Measurements from ENCODE around the gene MYO9B. TPM values are rescaled to one million over a fixed set of nuclear protein-coding genes. Genes with fewer than 3 reads are reported as not detected.

The MYO9B gene
- total and polyA plus RNA-seq, 9 of the 15 experiments (the other 6 are each of a cell fraction or from before 2014, with no cell fraction given) = 2.4 to 77.6 (median 23.0) TPM

GRCh38 chr19:17226002-17226933 is 150.7 kb downstream of the MYO9B start, which contains the start of gene OCEL1 (continued):
- TF ChIP-seq MNT (conservative IDR thresholded peaks at IDR 0.05) = peak in 1 of 2 experiments; percentile 71
- peak; percentile 79 for TF ChIP-seq ZFX (CRISPR knock-in tag; IDR thresholded peaks at IDR 0.05)
- TF ChIP-seq ZNF354B (CRISPR knock-in tag; IDR thresholded peaks at IDR 0.05) = no peak
- TF ChIP-seq RBM25 (IDR thresholded peaks at IDR 0.05; ENCODE audit: low read depth, low read length, severe bottlenecking) = peak; percentile 41
- TF ChIP-seq HDAC2 (IDR thresholded peaks at IDR 0.05) = peak; percentile 76; the same call in 1 of the 2 replicates
- TF ChIP-seq NCOR1 (IDR thresholded peaks at IDR 0.05) = peak; percentile 48; the same call in 1 of the 2 replicates
- peak; percentile 74; the same call in 1 of the 2 replicates for TF ChIP-seq LCOR (CRISPR knock-in tag; IDR thresholded peaks at IDR 0.05)
- TF ChIP-seq TFAP4 (CRISPR knock-in tag; IDR thresholded peaks at IDR 0.05; ENCODE audit: borderline replicate concordance) = peak; percentile 89
- TF ChIP-seq UBTF (IDR thresholded peaks at IDR 0.05; ENCODE audit: borderline replicate concordance in 1 of 2, low read depth in 2 of 2, low read length in 2 of 2) = peak; percentile 27 to 77; a peak in 2 of 4 replicates
- TF ChIP-seq RBFOX2 (IDR thresholded peaks at IDR 0.05; ENCODE audit: low read depth, low read length) = peak; percentile 97
- peak; percentile 75 for TF ChIP-seq SAFB (IDR thresholded peaks at IDR 0.05; ENCODE audit: borderline replicate concordance, low read depth, low read length)
- peak; percentile 88 for TF ChIP-seq HMGN3 (IDR thresholded peaks at IDR 0.05; ENCODE audit: borderline replicate concordance, extremely low read depth, insufficient read length, low read depth, low read length)
- peak; percentile 61; the same call in 1 of the 2 replicates for TF ChIP-seq KLF1 (tag; IDR thresholded peaks at IDR 0.05)
- peak; percentile 82 for TF ChIP-seq RB1 (IDR thresholded peaks at IDR 0.05; ENCODE audit: low read depth)
- peak; percentile 35; the same call in 1 of the 2 replicates for TF ChIP-seq SIN3B (IDR thresholded peaks at IDR 0.05; ENCODE audit: low read depth)
- TF ChIP-seq BRD9 (IDR thresholded peaks at IDR 0.05; ENCODE audit: low read depth, partially characterized antibody) = peak; percentile 3
- no peak for TF ChIP-seq MLLT1 (IDR thresholded peaks at IDR 0.05)
- TF ChIP-seq FOXA1 (IDR thresholded peaks at IDR 0.05; ENCODE audit: borderline replicate concordance) = no peak
- peak; percentile 84 for TF ChIP-seq TBP (optimal IDR thresholded peaks at IDR 0.05; ENCODE audit: low read depth, low read length)
- peak; percentile 29 for TF ChIP-seq U2AF1 (optimal IDR thresholded peaks at IDR 0.05; ENCODE audit: low read depth, low read length)
- no peak for TF ChIP-seq STAT5B (CRISPR knock-in tag; IDR thresholded peaks at IDR 0.05)
